NAMALWA (cell line): ENCODE results near the gene KSR1.
"Not testable (repeated sequence)": the region's sequence is repeated elsewhere in the genome, so short reads cannot be mapped to it uniquely, and the experiment has no call there.

Source experiments
- DNase-seq: peaks from one replicate; pipeline ENCODE4 v3.0.0-alpha.2; 2015; ENCODE audit warnings: low spot score

The KSR1 gene

DNA sequence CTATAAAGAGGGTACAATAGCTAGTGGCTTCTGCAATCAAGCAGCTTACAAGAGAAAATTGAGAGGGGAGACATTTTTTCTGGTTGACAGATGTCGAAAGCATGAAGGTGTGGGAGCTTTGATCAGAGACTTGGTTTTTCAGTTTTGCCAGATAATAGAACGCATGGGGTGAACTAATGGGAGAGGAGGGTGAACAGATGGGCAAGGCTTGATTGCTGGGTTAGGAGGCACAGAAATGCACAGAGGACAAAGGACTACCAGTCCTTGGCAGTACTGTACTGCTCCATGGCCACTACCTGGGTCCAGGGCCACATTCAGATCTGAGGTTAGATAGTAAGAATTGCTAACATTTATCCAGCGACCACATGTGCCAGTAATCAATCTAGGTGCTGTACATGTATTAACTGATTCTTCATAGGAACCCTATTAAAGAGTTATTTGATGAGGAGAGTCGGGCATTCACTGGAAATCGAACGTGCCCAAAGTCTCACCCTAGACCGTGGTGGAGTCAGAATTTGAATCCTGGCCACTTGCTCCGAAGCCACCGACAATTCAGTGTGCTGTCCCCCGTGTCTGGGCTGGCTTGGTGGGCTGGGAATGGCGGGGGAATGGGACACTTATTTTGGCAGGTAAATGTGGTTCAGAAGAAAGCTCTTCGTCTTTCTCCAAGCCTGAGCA lies 873 bp upstream of the KSR1 start:
- DNase-seq = peak; percentile 12

GRCh38 chr17:27456681-27457359 lies 572 bp downstream of the KSR1 start:
- DNase-seq = no peak

GRCh38 chr17:27457360-27457715 lies 1.1 kb downstream of the KSR1 start:
- DNase-seq = no peak

DNA sequence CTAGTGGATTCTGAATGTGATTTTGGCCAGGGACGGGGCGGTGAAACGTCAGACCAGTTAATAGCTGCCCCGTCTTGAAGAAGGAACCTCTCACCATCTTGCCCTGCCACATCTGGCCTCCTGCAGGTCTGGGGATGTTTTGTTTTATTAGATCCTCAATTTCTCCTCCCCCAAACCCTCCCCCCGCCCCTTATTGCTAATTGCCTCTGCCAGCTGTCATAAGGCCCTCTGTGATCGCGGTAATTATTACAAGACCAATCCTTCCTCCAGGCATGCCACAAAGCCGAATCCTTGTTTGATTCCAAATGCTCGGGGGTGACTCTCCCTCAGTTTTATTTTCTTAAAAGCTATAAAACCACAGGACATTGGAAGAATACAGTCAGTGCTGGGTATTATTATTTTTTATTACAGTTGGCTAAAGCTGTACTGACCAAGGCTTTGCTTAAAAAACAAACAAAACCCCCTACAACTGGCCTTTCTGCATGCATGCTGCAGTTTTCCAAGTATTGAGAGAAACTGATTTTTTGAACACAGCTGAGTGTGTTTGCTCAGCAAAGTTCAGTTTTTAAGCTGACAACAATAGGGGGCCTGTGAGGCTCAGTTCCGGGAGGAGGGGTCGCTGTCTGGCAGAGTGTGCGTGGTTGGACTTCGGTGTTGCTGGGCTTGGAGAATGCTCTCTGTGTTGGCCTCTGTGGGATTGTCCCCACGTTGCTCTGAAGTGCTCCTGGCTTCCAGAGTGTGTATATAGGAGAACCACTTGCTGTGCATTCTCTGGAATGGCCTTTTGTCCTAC lies 1.7 kb downstream of the KSR1 start:
- peak; percentile 55 for DNase-seq

DNA sequence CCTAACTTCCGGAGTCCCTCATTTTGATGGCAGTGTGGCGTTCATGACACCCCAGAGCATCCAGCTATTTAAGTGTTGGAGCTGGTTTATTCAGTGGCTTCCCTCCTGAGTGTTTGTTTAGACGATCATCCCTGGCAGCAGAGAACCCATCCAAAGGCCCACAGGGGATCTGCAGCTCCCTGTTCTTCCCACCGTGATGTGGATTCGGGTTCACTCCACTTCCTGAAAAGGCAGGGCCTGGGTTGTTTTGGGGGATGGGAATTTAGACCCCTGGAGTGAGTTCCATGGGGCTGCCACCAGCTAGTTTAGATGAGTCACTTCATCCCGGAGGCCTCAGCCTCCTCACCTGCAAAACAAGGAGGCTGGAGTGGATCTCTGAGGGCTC lies 2.3 kb downstream of the KSR1 start:
- DNase-seq = no peak

DNA sequence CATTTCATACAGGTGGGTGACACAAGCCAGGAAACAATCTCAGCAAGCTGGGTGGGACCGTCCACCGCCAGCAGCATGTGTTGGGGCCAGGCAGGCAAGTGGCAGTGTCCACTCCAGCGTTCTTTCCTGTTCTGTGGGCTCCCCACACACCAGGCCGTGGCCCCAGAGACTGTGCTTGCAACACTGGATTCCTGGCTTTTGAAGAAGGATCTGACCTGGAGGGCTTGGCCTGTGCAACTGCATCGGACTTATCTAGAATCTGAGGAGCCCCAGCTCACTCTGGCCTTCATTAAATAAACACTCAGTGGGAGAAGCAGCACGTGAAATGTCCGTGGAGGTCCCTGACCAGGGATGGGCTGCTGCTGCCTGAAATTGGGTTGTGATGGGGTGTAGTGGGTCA lies 3.2 kb downstream of the KSR1 start:
- no peak for DNase-seq

DNA sequence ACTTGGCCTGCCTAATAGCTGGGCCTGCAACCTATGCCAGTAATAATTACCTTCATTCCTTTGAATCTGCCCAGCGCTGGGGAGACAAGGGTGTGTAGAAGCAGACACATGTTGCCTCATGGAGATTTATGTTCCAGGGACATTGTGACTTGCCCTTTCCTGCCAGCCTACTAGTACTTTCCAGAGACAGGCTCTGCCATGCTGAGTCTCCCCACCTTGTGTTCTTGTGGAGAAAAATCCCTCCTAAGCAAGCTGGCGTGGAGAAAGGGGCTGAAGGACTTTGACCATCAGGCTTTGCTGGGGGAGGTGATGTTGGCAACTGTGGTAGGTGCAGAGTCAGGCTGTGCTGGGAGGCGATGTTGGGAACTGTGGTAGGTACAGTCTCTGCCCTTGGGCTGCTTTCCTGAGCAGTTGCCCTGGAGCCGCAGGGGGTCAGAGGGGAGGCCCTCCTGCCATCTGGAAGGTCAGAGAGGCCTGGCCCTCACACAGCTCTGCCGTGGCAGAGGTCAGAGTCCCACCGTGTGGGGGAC lies 4.0 kb downstream of the KSR1 start:
- DNase-seq = no peak

- DNase-seq = no peak
These were observed 5.1 kb downstream of the KSR1 start for GRCh38 chr17:27461192-27461859.

DNA sequence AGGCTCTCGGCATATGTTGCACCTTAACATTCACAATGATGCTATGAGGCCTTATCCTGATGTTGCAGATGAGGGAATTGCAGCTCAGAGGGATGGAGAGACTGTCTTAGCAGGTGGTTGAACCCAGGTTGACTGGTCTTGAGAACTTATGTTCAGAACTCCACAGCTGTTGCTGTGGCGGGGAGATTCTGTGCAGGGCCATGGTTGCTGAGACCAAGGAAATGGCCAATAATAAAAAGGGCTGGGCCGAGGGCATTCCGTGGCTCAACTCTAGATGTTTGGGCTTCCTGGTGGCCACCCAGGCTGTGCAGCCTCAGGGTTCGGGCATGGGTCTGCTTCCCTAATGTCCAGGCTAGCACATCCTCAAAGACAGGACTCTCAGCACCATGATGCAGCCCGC lies 5.9 kb downstream of the KSR1 start:
- DNase-seq = no peak

- DNase-seq = no peak
These were observed 6.5 kb downstream of the KSR1 start for GRCh38 chr17:27462714-27463113.

DNA sequence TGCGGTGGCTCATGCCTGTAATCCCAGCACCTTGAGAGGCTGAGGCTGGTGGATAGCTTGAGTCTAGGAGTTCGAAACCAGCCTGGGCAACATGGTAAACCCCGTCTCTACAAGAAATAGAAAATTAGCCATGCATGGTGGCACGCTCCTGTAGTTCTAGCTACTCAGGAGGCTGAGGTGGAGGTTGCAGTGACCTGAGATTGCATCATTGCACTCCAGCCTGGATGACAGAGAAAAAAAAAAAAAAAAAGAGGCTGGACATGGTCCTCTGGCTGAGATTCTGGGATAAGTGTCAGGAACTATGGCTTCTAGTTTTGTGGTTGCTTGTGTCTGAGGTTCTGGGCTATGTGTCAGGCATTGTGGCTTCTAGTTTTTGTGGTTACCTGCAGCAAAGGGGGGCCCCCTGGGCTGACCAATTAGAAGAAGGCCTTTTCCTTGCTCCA lies 7.0 kb downstream of the KSR1 start:
- DNase-seq = no peak

DNA sequence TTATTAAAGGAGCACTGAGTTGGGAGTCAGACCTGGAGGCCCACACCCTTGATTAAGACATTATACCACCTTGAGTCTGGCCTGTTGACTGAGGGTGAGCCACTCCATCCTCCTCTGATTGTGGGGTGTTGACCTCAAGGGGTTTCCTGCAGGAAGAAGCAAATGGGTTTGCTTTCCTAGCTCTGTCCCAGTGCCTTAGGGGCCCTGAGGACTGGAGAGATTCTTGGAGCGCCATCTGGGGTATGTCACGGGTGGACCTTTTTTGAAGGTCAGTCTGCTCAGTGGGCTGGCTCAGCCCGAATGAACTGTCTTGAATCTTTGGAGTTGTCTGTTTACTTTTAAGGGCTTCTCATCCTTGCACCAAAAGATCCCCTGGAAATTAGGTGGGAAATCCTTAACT lies 7.8 kb downstream of the KSR1 start:
- DNase-seq = not testable (repeated sequence)

DNA sequence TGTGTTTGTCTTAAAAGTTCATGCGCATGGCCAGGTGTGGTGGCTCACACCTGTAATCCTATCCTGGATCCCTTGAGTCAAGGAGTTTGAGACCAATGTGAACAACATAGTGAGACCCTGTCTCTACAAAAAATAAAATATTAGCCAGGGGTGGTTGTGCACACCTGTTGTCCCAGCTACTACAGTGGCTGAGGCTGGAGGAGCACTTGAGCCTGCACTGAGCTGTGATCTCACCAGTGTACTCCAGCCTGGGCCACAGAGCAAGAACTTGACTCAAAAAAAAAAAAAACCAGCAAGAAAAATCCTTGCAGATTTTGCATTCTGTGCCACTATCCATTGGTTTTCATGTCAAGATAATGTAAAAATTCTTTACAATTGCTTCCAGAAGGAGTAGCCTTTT lies 8.2 kb downstream of the KSR1 start:
- no peak for DNase-seq

DNA sequence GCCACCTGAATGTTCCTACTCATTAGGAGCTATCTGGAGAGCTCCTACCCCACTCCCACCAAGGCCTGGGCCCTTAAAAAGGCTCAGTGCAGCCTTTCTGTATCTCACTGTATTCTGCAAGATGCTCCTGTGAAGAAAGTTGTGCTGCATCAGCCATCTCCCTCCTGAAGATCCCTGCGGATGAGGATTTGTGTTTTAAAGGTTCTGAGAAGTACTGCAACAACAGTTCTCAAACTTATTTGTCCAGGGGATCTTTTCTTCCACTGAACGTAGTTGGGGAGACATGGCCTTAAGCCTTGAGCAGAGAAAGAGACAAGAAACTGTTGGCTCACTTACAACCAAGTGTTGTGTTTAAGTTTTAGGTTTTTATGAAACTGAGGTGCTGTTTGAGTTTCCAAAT lies 9.6 kb downstream of the KSR1 start:
- DNase-seq = not testable (repeated sequence)

- no peak for DNase-seq
These were observed 10.1 kb downstream of the KSR1 start for GRCh38 chr17:27466376-27466742.

GRCh38 chr17:27466743-27467375 lies 10.6 kb downstream of the KSR1 start:
- no peak for DNase-seq

DNA sequence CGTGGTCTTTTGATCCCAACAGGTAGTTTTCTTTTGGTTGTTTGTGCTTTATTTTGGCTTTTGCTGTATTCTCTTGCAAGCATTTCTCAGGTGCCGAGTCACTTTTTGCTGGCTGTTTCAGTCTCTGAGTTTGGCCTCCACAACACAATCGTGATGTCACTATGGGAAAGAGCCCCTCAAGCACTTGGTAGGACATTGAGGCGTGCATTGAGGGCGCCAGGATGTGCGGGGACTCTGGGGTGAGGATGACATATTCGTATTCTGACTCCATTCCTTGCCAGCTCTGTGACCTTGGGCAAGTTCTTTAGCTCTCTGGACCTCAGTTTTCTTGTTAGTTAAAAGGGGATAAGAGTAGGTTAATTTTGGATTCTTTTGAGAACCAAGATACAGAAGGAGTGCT lies 13.0 kb downstream of the KSR1 start:
- no peak for DNase-seq

GRCh38 chr17:27471321-27472269 lies 15.3 kb downstream of the KSR1 start:
- no peak for DNase-seq

DNA sequence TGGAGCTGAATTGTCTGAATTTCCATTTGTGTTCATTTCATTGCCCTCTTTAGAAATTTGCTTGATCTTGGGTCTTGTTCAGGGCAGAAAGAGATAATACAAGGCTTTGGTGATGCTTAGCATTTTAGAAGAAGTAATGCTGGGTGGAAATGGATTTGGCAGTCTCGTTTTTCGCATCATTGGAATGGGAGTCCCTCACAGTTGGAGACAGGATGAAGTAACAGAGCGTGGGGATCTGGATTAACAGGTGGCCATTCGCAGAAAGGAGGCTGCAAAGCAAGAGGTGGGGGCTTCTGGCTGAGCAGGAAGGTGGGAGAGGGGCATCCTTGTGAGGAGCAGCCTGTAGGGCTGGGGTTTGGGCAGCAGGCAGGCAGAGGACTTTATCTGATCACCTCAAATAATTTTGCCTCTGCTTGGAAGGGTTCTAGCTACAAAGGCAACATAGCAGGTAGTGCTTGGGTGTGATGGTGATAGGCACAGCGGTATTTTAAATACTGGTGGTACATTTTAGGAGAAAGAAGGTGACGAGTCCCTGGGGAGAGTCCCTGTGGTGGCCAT lies 17.0 kb downstream of the KSR1 start:
- DNase-seq = no peak
